Measurements from ENCODE around the gene CALML6.
"Not testable (repeated sequence)": the region's sequence is repeated elsewhere in the genome, so short reads cannot be mapped to it uniquely, and the experiment has no call there.

CALML6 gene

GRCh38 chr1:1914971-1915692 lies at the start of gene CALML6:
CALML6 (plus strand) TSS chr1:1915260; CDS start chr1:1915281, 21 bp downstream.
- no peak within 1 kb of the TSS for H3K27ac Mint-ChIP-seq
- H3K27me3 Mint-ChIP-seq = no peaks in the 10 kb centered on the region
- H3K4me1 Mint-ChIP-seq (ENCODE audit: low read depth) = peaks cover 5% of the 10 kb centered on the region
- no peaks in the 10 kb centered on the region for H3K36me3 Mint-ChIP-seq
- no peaks in the 10 kb centered on the region for H3K9me3 Mint-ChIP-seq (ENCODE audit: low read depth)
- no peak within 1 kb of the TSS for H3K4me3 Mint-ChIP-seq

- Mint-ChIP-seq H3K4me3 (no peak overlapping the region), H3K9me3 (ENCODE audit: low read depth) (no peaks in the 10 kb centered on the region), H3K36me3 (peaks cover 2% of the 10 kb centered on the region), H3K27me3 (no peaks in the 10 kb centered on the region), H3K4me1 (ENCODE audit: low read depth) (peaks cover 61% of the 10 kb centered on the region), H3K27ac (no peak overlapping the region)
Observed at GRCh38 chr1:1867164-1867563, 47.9 kb upstream of the CALML6 start.

- Mint-ChIP-seq H3K4me3 (no peak overlapping the region), H3K27me3 (no peaks in the 10 kb centered on the region), H3K27ac (no peak overlapping the region), H3K4me1 (ENCODE audit: low read depth) (peaks cover 58% of the 10 kb centered on the region), H3K9me3 (ENCODE audit: low read depth) (no peaks in the 10 kb centered on the region), H3K36me3 (peaks cover 2% of the 10 kb centered on the region)
Observed at GRCh38 chr1:1869469-1869868, 45.6 kb upstream of the CALML6 start.

- Mint-ChIP-seq H3K9me3 (ENCODE audit: low read depth) (no peaks in the 10 kb centered on the region), H3K4me3 (no peak overlapping the region), H3K27me3 (no peaks in the 10 kb centered on the region), H3K27ac (peak overlapping the region; percentile 64), H3K36me3 (peaks cover 6% of the 10 kb centered on the region), H3K4me1 (ENCODE audit: low read depth) (peaks cover 69% of the 10 kb centered on the region)
Observed at GRCh38 chr1:1872329-1872994, 42.6 kb upstream of the CALML6 start.

GRCh38 chr1:1873186-1873585 lies 41.9 kb upstream of the CALML6 start:
- Mint-ChIP-seq H3K27ac (no peak overlapping the region), H3K4me1 (ENCODE audit: low read depth) (peaks cover 73% of the 10 kb centered on the region), H3K27me3 (no peaks in the 10 kb centered on the region), H3K9me3 (ENCODE audit: low read depth) (no peaks in the 10 kb centered on the region), H3K4me3 (peak overlapping the region; percentile 23), H3K36me3 (peaks cover 6% of the 10 kb centered on the region)

- H3K36me3 Mint-ChIP-seq = peaks cover 11% of the 10 kb centered on the region
- no peaks in the 10 kb centered on the region for H3K27me3 Mint-ChIP-seq
- no peak overlapping the region for H3K27ac Mint-ChIP-seq
- H3K4me1 Mint-ChIP-seq (ENCODE audit: low read depth) = peaks cover 79% of the 10 kb centered on the region
- no peaks in the 10 kb centered on the region for H3K9me3 Mint-ChIP-seq (ENCODE audit: low read depth)
- H3K4me3 Mint-ChIP-seq = no peak overlapping the region
Observed at GRCh38 chr1:1874901-1875300, 40.2 kb upstream of the CALML6 start.

- H3K4me1 Mint-ChIP-seq (ENCODE audit: low read depth) = peaks cover 78% of the 10 kb centered on the region
- H3K27ac Mint-ChIP-seq = peak overlapping the region; percentile 91
- H3K27me3 Mint-ChIP-seq = no peaks in the 10 kb centered on the region
- H3K36me3 Mint-ChIP-seq = peaks cover 11% of the 10 kb centered on the region
- peak overlapping the region; percentile 64 for H3K4me3 Mint-ChIP-seq
- H3K9me3 Mint-ChIP-seq (ENCODE audit: low read depth) = no peaks in the 10 kb centered on the region
Observed at GRCh38 chr1:1875932-1876331, 39.1 kb upstream of the CALML6 start.

- H3K27ac Mint-ChIP-seq = peak overlapping the region; percentile 91
- peaks cover 11% of the 10 kb centered on the region for H3K36me3 Mint-ChIP-seq
- no peaks in the 10 kb centered on the region for H3K27me3 Mint-ChIP-seq
- H3K9me3 Mint-ChIP-seq (ENCODE audit: low read depth) = no peaks in the 10 kb centered on the region
- peak overlapping the region; percentile 64 for H3K4me3 Mint-ChIP-seq
- peaks cover 78% of the 10 kb centered on the region for H3K4me1 Mint-ChIP-seq (ENCODE audit: low read depth)
Observed at GRCh38 chr1:1876335-1876930, 38.6 kb upstream of the CALML6 start.

- H3K4me1 Mint-ChIP-seq (ENCODE audit: low read depth) = peaks cover 76% of the 10 kb centered on the region
- no peaks in the 10 kb centered on the region for H3K9me3 Mint-ChIP-seq (ENCODE audit: low read depth)
- H3K27ac Mint-ChIP-seq = peak overlapping the region; percentile 25
- H3K36me3 Mint-ChIP-seq = peaks cover 9% of the 10 kb centered on the region
- H3K27me3 Mint-ChIP-seq = no peaks in the 10 kb centered on the region
- peak overlapping the region; percentile 3 for H3K4me3 Mint-ChIP-seq
Observed at GRCh38 chr1:1877865-1878436, 37.1 kb upstream of the CALML6 start.

GRCh38 chr1:1879942-1880341 lies 35.1 kb upstream of the CALML6 start:
- Mint-ChIP-seq H3K9me3 (ENCODE audit: low read depth) (no peaks in the 10 kb centered on the region), H3K4me1 (ENCODE audit: low read depth) (peaks cover 82% of the 10 kb centered on the region), H3K27me3 (no peaks in the 10 kb centered on the region), H3K27ac (no peak overlapping the region), H3K36me3 (peaks cover 9% of the 10 kb centered on the region), H3K4me3 (no peak overlapping the region)

GRCh38 chr1:1880617-1881312 lies 34.3 kb upstream of the CALML6 start:
- no peak overlapping the region for H3K4me3 Mint-ChIP-seq
- peak overlapping the region; percentile 29 for H3K27ac Mint-ChIP-seq
- H3K9me3 Mint-ChIP-seq (ENCODE audit: low read depth) = no peaks in the 10 kb centered on the region

GRCh38 chr1:1881727-1882126 lies 33.3 kb upstream of the CALML6 start:
- H3K4me1 Mint-ChIP-seq (ENCODE audit: low read depth) = peaks cover 70% of the 10 kb centered on the region
- no peak overlapping the region for H3K4me3 Mint-ChIP-seq
- no peaks in the 10 kb centered on the region for H3K27me3 Mint-ChIP-seq
- peaks cover 4% of the 10 kb centered on the region for H3K36me3 Mint-ChIP-seq
- H3K27ac Mint-ChIP-seq = peak overlapping the region; percentile 29
- no peaks in the 10 kb centered on the region for H3K9me3 Mint-ChIP-seq (ENCODE audit: low read depth)

More at GRCh38 chr1:1880617-1881312, 34.3 kb upstream of the CALML6 start:
- Mint-ChIP-seq H3K4me1 (ENCODE audit: low read depth) (peaks cover 74% of the 10 kb centered on the region), H3K36me3 (peaks cover 7% of the 10 kb centered on the region), H3K27me3 (no peaks in the 10 kb centered on the region)

GRCh38 chr1:1883092-1883873 lies 31.8 kb upstream of the CALML6 start:
- peak overlapping the region; percentile 51 for H3K4me3 Mint-ChIP-seq
- peaks cover 4% of the 10 kb centered on the region for H3K36me3 Mint-ChIP-seq
- H3K27me3 Mint-ChIP-seq = no peaks in the 10 kb centered on the region
- peaks cover 74% of the 10 kb centered on the region for H3K4me1 Mint-ChIP-seq (ENCODE audit: low read depth)
- H3K27ac Mint-ChIP-seq = peak overlapping the region; percentile 22
- H3K9me3 Mint-ChIP-seq (ENCODE audit: low read depth) = no peaks in the 10 kb centered on the region

- not testable (repeated sequence) for H3K27me3 Mint-ChIP-seq; H3K36me3 Mint-ChIP-seq; H3K27ac Mint-ChIP-seq; H3K9me3 Mint-ChIP-seq (ENCODE audit: low read depth)
- Mint-ChIP-seq H3K4me1 (ENCODE audit: low read depth) (peaks cover 74% of the 10 kb centered on the region), H3K4me3 (peak overlapping the region; percentile 42)
Observed at GRCh38 chr1:1883890-1884289, 31.2 kb upstream of the CALML6 start.
